Mammary epithelial cell (primary cell): Measurements from ENCODE around the gene UBL4B.

ENCODE experiments used
- CTCF ChIP-seq, 2 donors: IDR thresholded peaks in 1 of 2; conservative IDR thresholded peaks in 1 of 2; 2 replicates each; pipeline ENCODE4 v1.5.1; 2011 to 2012; ENCODE audit warnings: inconsistent platforms in 2 of 2, low read length in 2 of 2, mild to moderate bottlenecking in 2 of 2, control low read depth in 1 of 2, low read depth in 1 of 2; ENCODE audit not compliant: insufficient read depth in 1 of 2; ENCODE audit errors: extremely low read depth in 1 of 2
- EZH2 ChIP-seq: IDR thresholded peaks from 2 replicates; pipeline ENCODE4 v1.6.1; 2012; ENCODE audit warnings: low read length, inconsistent platforms, borderline replicate concordance

GRCh38 chr1:110083061-110083865, 29.0 kb upstream of the UBL4B start:
- TF ChIP-seq CTCF (conservative IDR thresholded peaks at IDR 0.05 in 1 of 2, IDR thresholded peaks at IDR 0.05 in 1 of 2; ENCODE audit: extremely low read depth in 1 of 2, insufficient read depth in 1 of 2, low read depth in 1 of 2, low read length in 2 of 2) (no peak), EZH2 (no peak)
